AG04450 (cell line): ENCODE measurements around the gene FCHSD2. TPM values are rescaled to one million over a fixed set of nuclear protein-coding genes. Genes with fewer than 3 reads are reported as not detected.
"Not testable (repeated sequence)": the region's sequence is repeated elsewhere in the genome, so short reads cannot be mapped to it uniquely, and the experiment has no call there.

ENCODE experiments used
- CTCF ChIA-PET: fragments of 300-600, 350-600 bp; formaldehyde crosslinking; extraction: SDS; loops from one replicate; lab custom pipeline; 2022; ENCODE audit warnings: antibody characterized with exemption, inconsistent platforms; lab: Charles Lee
- POLR2A ChIA-PET: fragments of 350-600 bp; formaldehyde crosslinking; extraction: SDS; loops from one replicate; lab custom pipeline; 2021; ENCODE audit warnings: antibody characterized with exemption, inconsistent platforms; lab: Yijun Ruan, JAX
- DNase-seq: peaks from one replicate; pipeline ENCODE4 v3.0.0-alpha.2; 2011; ENCODE audit warnings: low read depth, low spot score
- H3K27ac ChIP-seq: one replicate; pipeline ENCODE4 v1.5.1; 2012; ENCODE audit warnings: low read depth, low read length, control low read depth
- H3K27me3 ChIP-seq: one replicate; pipeline ENCODE4 v1.6.0; 2012; ENCODE audit warnings: low read length; ENCODE audit not compliant: control insufficient read depth, insufficient read depth
- H3K4me3 ChIP-seq: 2 replicates; pipeline ENCODE4 v1.5.1; 2011; ENCODE audit warnings: mild to moderate bottlenecking, low read depth, low read length, control low read depth
- H3K9me3 ChIP-seq: 2 replicates; pipeline ENCODE4 v1.5.1; 2012; ENCODE audit warnings: low read length; ENCODE audit not compliant: control insufficient read depth, insufficient read depth
- polyA plus RNA-seq: library from polyadenylated mRNA; depleted of rRNA; stranded (reverse); fragments of >200 nt; gene quantifications from 2 replicates; pipeline ENCODE4 v1.2.3, GENCODE V29; 2011
- TF ChIP-seq, protein P1 (sequence below): IDR thresholded peaks from 2 replicates; pipeline ENCODE4 v1.5.1; 2011; ENCODE audit warnings: low read depth, low read length, control low read depth, inconsistent platforms

Gene FCHSD2
- polyA plus RNA-seq, 1 experiment = 24.7 TPM

DNA sequence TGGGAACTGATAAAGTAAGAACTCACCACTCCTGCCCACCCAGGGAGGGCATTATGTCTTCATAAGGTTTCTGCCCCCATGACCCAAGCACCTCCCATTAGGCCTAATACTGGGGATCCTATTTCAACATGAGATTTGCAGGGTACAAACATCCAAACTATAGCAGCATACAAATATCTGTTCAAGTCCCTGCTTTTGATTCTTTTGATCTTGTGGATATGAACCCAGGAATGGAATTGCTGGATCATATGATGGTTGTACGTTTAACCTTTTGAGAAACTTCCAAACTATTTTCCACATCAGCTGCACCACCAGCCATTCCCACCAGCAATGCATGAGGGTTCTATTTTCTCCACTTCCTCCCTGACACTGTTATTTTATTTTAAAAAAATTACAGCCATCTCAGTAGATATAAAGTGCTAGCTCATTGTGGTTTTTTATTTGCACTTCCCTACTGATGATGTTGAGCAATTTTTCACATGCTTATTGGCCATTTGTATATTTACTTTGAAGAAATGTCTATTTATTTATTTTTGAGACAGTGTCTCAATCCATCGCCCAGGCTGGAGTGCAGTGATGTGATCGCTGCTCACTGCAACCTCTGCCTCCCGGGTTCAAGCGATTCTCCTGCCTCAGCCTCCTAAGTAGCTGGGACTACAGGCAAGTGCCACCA is 335.0 kb downstream of the FCHSD2 start:
- ChIA-PET POLR2A (interaction anchor here (1.2 kb wide), 1 partner anchor 12 kb away, joined by 3 read pairs; no protein-coding TSS in a partner anchor), CTCF (interaction anchor here (1.1 kb wide), 1 partner anchor 82 kb away, joined by 4 read pairs; no protein-coding TSS in a partner anchor)
- no peak for DNase-seq
- H3K4me3 ChIP-seq = no peak overlapping the region
- no peaks in the 10 kb centered on the region for H3K9me3 ChIP-seq
- H3K27me3 ChIP-seq = no peaks in the 10 kb centered on the region
- peak overlapping the region; percentile 39 for H3K27ac ChIP-seq
- TF ChIP-seq, protein P1, sequence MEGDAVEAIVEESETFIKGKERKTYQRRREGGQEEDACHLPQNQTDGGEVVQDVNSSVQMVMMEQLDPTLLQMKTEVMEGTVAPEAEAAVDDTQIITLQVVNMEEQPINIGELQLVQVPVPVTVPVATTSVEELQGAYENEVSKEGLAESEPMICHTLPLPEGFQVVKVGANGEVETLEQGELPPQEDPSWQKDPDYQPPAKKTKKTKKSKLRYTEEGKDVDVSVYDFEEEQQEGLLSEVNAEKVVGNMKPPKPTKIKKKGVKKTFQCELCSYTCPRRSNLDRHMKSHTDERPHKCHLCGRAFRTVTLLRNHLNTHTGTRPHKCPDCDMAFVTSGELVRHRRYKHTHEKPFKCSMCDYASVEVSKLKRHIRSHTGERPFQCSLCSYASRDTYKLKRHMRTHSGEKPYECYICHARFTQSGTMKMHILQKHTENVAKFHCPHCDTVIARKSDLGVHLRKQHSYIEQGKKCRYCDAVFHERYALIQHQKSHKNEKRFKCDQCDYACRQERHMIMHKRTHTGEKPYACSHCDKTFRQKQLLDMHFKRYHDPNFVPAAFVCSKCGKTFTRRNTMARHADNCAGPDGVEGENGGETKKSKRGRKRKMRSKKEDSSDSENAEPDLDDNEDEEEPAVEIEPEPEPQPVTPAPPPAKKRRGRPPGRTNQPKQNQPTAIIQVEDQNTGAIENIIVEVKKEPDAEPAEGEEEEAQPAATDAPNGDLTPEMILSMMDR = no peak

DNA sequence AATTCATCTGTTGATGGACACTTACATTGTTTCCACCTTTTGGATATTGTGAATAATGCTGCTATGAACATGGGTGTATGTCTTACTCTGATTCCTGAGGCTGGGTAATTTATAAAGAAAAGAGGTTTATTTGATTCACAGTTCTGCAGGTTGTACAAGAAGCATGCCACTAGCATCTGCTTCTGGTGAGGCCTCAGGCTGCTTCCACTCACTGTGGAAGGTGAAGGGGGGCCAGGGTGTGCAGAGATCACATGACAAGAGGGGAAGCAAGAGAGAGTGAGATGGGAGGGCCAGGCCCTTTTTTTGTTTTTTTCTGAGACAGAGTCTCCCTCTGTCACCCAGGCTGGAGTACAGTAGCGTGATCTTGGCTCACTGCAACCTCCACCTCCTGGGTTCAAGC is 335.7 kb downstream of the FCHSD2 start:
- H3K9me3 ChIP-seq, H3K4me3 ChIP-seq, CTCF ChIA-PET, H3K27me3 ChIP-seq, H3K27ac ChIP-seq, DNase-seq, POLR2A ChIA-PET: not testable (repeated sequence)

DNA sequence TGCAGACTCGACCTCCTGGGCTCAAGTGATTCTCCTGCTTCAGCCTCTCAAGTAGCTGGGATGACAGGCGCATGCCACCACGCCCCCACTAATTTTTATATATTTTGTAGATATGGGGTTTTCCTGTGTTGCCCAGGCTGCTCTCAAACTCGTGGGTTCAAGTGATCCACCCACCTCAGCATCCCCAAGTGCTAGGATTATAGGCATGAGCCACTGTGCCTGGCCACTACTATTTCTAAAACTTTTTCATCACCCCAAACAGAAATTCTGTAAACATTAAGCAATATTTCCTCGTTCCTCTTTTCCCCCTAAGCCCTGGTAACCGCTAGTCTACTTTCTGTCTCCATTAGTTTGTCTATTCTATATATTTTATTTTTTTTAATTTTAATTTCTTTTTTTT is 336.9 kb downstream of the FCHSD2 start:
- Histone ChIP-seq H3K27ac (no peak overlapping the region), H3K27me3 (no peaks in the 10 kb centered on the region), H3K9me3 (no peaks in the 10 kb centered on the region), H3K4me3 (no peak overlapping the region)
- TF ChIP-seq, protein P1 = no peak
- DNase-seq = no peak
- CTCF ChIA-PET = no interaction called here
- POLR2A ChIA-PET = no interaction called here

DNA sequence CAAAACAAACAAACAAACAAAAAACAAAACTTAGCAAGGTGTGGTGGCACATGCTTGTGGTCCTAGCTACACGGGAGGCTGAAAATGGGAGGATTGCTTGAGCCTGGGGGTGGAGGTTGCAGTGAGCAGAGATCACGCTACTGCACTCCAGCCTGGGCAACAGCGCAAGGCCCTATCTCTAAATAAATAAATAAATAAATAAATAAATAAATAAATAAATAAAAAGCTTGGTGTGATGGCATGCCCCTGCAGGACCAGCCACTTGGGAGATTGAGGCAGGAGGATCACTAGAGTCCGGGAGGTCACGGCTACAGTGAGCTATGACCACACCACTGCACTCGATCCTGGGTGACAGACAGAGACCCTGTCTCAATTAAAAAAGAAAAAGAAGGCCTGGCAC is 339.3 kb downstream of the FCHSD2 start:
- H3K27me3 ChIP-seq = no peaks in the 10 kb centered on the region
- H3K9me3 ChIP-seq = no peaks in the 10 kb centered on the region
- H3K4me3 ChIP-seq = no peak overlapping the region
- H3K27ac ChIP-seq = no peak overlapping the region
- DNase-seq = no peak
- ChIA-PET CTCF (interaction anchor here (1.0 to 1.2 kb wide), 2 partner anchors 9 to 10 kb away, joined by 3 to 6 read pairs; partner anchors contain the start of gene STARD10), POLR2A (no interaction called here)
- TF ChIP-seq, protein P1 = no peak

DNA sequence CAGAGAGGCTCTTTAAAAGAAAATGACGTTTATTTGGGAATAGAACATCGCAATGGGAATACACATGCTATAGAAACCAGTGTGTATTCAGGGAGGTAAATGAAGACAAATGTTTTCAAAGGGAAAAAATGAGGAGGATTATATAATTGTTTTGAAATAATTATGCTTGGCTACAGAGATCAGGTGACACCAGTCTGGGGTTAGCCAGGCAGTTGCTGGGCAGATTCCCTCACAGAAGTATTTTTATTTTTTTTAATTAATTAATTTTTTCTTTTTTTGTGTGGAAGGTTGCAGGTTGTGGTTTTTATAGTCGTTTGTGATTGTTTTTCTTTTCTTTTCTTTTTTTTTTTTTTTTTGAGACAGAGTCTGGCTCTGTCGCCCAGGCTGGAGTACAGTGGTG is 342.7 kb downstream of the FCHSD2 start:
- no peak overlapping the region for H3K4me3 ChIP-seq
- no peaks in the 10 kb centered on the region for H3K27me3 ChIP-seq
- DNase-seq = no peak
- TF ChIP-seq, protein P1 = no peak
- no peaks in the 10 kb centered on the region; the same call in 1 of the 2 replicates for H3K9me3 ChIP-seq
- ChIA-PET POLR2A (no interaction called here), CTCF (no interaction called here)
- H3K27ac ChIP-seq = no peak overlapping the region
